Bronchial epithelial cell (primary cell): ENCODE data around the gene PIMREG. TPM values are rescaled to one million over a fixed set of nuclear protein-coding genes. Genes with fewer than 3 reads are reported as not detected.
"Not testable (repeated sequence)": the region's sequence is repeated elsewhere in the genome, so short reads cannot be mapped to it uniquely, and the experiment has no call there.

Experiments
- DNase-seq: peaks from one replicate; pipeline ENCODE4 v3.0.0-alpha.2; 2010; ENCODE audit warnings: low read depth
- FAIRE-seq: peaks from 2 replicates; lab custom pipeline; 2011; peaks lifted over from hg19 to GRCh38; lab: Jason Lieb, UNC
- H3K27me3 ChIP-seq: 2 replicates; pipeline ENCODE4 v1.5.1; 2011; ENCODE audit warnings: low read length; ENCODE audit not compliant: control insufficient read depth, insufficient read depth
- H3K36me3 ChIP-seq: 2 replicates; pipeline ENCODE4 v1.5.1; 2011; ENCODE audit warnings: low read length; ENCODE audit not compliant: control insufficient read depth, insufficient read depth
- H3K4me3 ChIP-seq: 2 replicates; pipeline ENCODE4 v1.5.1; 2011; ENCODE audit warnings: mild to moderate bottlenecking, low read depth, low read length, control low read depth
- CTCF ChIP-seq: IDR thresholded peaks from 2 replicates; pipeline ENCODE4 v1.5.1; 2011; ENCODE audit warnings: mild to moderate bottlenecking, moderate library complexity, low read length, control low read depth, inconsistent platforms; ENCODE audit not compliant: insufficient read depth, severe bottlenecking
- total RNA-seq: library from RNA; depleted of rRNA; stranded (reverse); fragments of >200 nt; gene quantifications from 2 replicates; pipeline ENCODE4 v1.2.1, GENCODE V29; 2014

PIMREG gene
- total RNA-seq, 1 donor from 2014 or later = 0.26 TPM

GRCh38 chr17:6479622-6480302 is 35.5 kb downstream of the PIMREG start:
- no peak for TF ChIP-seq CTCF
- peak; percentile 70 for FAIRE-seq
- Histone ChIP-seq H3K4me3 (no peak overlapping the region), H3K36me3 (peaks cover 21% of the 10 kb centered on the region), H3K27me3 (no peaks in the 10 kb centered on the region)
- DNase-seq = no peak

- TF ChIP-seq CTCF = no peak
- DNase-seq (no peak), FAIRE-seq (no peak)
- Histone ChIP-seq H3K4me3 (no peak overlapping the region), H3K27me3 (no peaks in the 10 kb centered on the region), H3K36me3 (peaks cover 23% of the 10 kb centered on the region)
Observed at GRCh38 chr17:6480303-6480675, 36.0 kb downstream of the PIMREG start.

- Histone ChIP-seq H3K4me3 (no peak overlapping the region), H3K27me3 (no peaks in the 10 kb centered on the region), H3K36me3 (peaks cover 17% of the 10 kb centered on the region)
- no peak for TF ChIP-seq CTCF
- DNase-seq = no peak
- no peak for FAIRE-seq
Observed at GRCh38 chr17:6482105-6482455, 37.8 kb downstream of the PIMREG start.

- H3K36me3 ChIP-seq = peaks cover 17% of the 10 kb centered on the region
- DNase-seq, H3K27me3 ChIP-seq, FAIRE-seq, H3K4me3 ChIP-seq: not testable (repeated sequence)
Observed at GRCh38 chr17:6482796-6483195, 38.5 kb downstream of the PIMREG start.

DNA sequence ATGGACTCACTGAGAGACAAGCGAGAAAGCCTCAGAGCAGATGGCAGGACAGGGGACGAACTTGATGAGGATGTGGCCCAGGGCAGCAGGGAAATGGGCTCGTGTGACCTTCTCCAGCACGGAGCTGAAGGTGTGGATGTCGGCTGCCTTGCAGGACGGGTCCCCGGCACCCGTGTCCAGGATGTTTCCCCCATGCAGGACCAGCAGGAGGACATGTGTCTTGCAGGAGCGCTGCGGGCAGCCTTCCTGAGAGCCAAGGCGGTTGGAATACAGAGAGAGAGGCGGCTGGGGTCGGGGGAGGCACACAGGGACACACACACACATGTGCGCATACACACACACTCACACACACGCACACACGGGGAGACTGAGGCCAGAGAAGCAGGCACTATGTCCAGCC is 39.3 kb downstream of the PIMREG start:
- FAIRE-seq (no peak), DNase-seq (no peak)
- no peaks in the 10 kb centered on the region for H3K27me3 ChIP-seq
- H3K4me3 ChIP-seq = no peak overlapping the region
- TF ChIP-seq CTCF = no peak
- peaks cover 16% of the 10 kb centered on the region for H3K36me3 ChIP-seq

- peaks cover 15% of the 10 kb centered on the region for H3K36me3 ChIP-seq
- FAIRE-seq (no peak), DNase-seq (no peak)
- TF ChIP-seq CTCF = no peak
- no peaks in the 10 kb centered on the region for H3K27me3 ChIP-seq
- H3K4me3 ChIP-seq = no peak overlapping the region
Observed at GRCh38 chr17:6485646-6486412, 41.6 kb downstream of the PIMREG start.
